Hindlimb muscle (tissue), 1 donor: ENCODE results near the gene NPNT. TPM values are rescaled to one million over a fixed set of nuclear protein-coding genes. Genes with fewer than 3 reads are reported as not detected.

Experiments
- polyA plus RNA-seq: library from polyadenylated mRNA; unstranded; fragments of 120-200 nt; gene quantifications from one replicate; pipeline ENCODE4 v1.2.1, GENCODE V29; 2013; ENCODE audit not compliant: insufficient read length

Gene NPNT
- polyA plus RNA-seq, 1 donor: 143 TPM

Other genes with a start within 250 kb of the NPNT start
- 28.3 TPM for gene INTS12, start 186.8 kb upstream of the NPNT start, polyA plus RNA-seq
- 7.5 TPM for gene GSTCD, start 186.7 kb upstream of the NPNT start, polyA plus RNA-seq